GM23338 (cell line): ENCODE measurements around the gene CYP26B1. TPM values are rescaled to one million over a fixed set of nuclear protein-coding genes. Genes with fewer than 3 reads are reported as not detected.

ENCODE experiments used
- ATAC-seq: fragments of 200-7000 bp; cut with Tn5 transposase; 3 replicates; pipeline ENCODE4 v1.9.1; 2020
- DNase-seq: peaks from one replicate; pipeline ENCODE4 v3.0.0-alpha.2; 2015; ENCODE audit warnings: low spot score
- H2AFZ ChIP-seq: fragments of 200-600 bp; sonication (generic); 2 replicates; pipeline ENCODE4 v1.8.0; 2016; ENCODE audit warnings: antibody characterized with exemption, mild to moderate bottlenecking, moderate library complexity
- H3F3A ChIP-seq: fragments of 200-600 bp; sonication (generic); replicated peaks from 2 replicates; pipeline ENCODE4 v1.8.0; 2017; ENCODE audit warnings: antibody characterized with exemption, mixed run types, low read depth
- H3K27ac ChIP-seq: fragments of 200-600 bp; sonication (generic); 2 replicates; pipeline ENCODE4 v1.6.1; 2016; ENCODE audit warnings: low read depth
- H3K27me3 ChIP-seq: fragments of 200-600 bp; sonication (generic); 2 replicates; pipeline ENCODE4 v1.8.0; 2016; ENCODE audit warnings: mild to moderate bottlenecking, mixed run types, moderate library complexity; ENCODE audit not compliant: insufficient read depth
- H3K36me3 ChIP-seq: fragments of 200-600 bp; sonication (generic); 2 replicates; pipeline ENCODE4 v1.8.0; 2016; ENCODE audit warnings: mild to moderate bottlenecking; ENCODE audit not compliant: insufficient read depth
- H3K4me1 ChIP-seq: fragments of 200-600 bp; sonication (generic); 2 replicates; pipeline ENCODE4 v1.8.0; 2016; ENCODE audit warnings: mild to moderate bottlenecking, moderate library complexity; ENCODE audit not compliant: insufficient read depth
- H3K4me2 ChIP-seq: fragments of 200-600 bp; sonication (generic); 2 replicates; pipeline ENCODE4 v1.7.1; 2017; ENCODE audit warnings: mixed run types
- H3K4me3 ChIP-seq: fragments of 200-600 bp; sonication (generic); 2 replicates; pipeline ENCODE4 v1.6.1; 2016; ENCODE audit warnings: mixed run types
- H3K79me2 ChIP-seq: fragments of 200-600 bp; sonication (generic); replicated peaks from 2 replicates; pipeline ENCODE4 v1.8.0; 2017; ENCODE audit warnings: mild to moderate bottlenecking; ENCODE audit not compliant: insufficient read depth
- H3K9me2 ChIP-seq: fragments of 200-600 bp; sonication (generic); 2 replicates; pipeline ENCODE4 v1.8.0; 2017; ENCODE audit not compliant: insufficient read depth
- H4K20me1 ChIP-seq: fragments of 200-600 bp; sonication (generic); replicated peaks from 2 replicates; pipeline ENCODE4 v1.8.0; 2017; ENCODE audit warnings: mild to moderate bottlenecking; ENCODE audit not compliant: insufficient read depth
- H3K27ac Mint-ChIP-seq: 2 replicates; pipeline ENCODE4 v1.8.0; 2020; ENCODE audit warnings: inconsistent platforms, mild to moderate bottlenecking, moderate library complexity, mixed read lengths
- H3K27me3 Mint-ChIP-seq: 3 replicates; pipeline ENCODE4 v1.8.0; 2022; ENCODE audit warnings: low read depth, mild to moderate bottlenecking, moderate library complexity, mixed read lengths, inconsistent platforms; ENCODE audit not compliant: insufficient read depth, poor library complexity
- H3K36me3 Mint-ChIP-seq: 3 replicates; pipeline ENCODE4 v1.8.0; 2021; ENCODE audit warnings: low read depth, mild to moderate bottlenecking, inconsistent platforms, moderate library complexity, mixed read lengths
- H3K4me1 Mint-ChIP-seq: 3 replicates; pipeline ENCODE4 v1.8.0; 2020; ENCODE audit warnings: mild to moderate bottlenecking, inconsistent platforms, mixed read lengths
- H3K4me3 Mint-ChIP-seq: 3 replicates; pipeline ENCODE4 v1.8.0; 2021; ENCODE audit warnings: moderate library complexity, mild to moderate bottlenecking, inconsistent platforms, mixed read lengths
- H3K9me3 Mint-ChIP-seq: 3 replicates; pipeline ENCODE4 v1.8.0; 2020; ENCODE audit warnings: moderate library complexity, mild to moderate bottlenecking, inconsistent platforms, mixed read lengths
- EZH2 ChIP-seq: fragments of 200-600 bp; sonication (generic); IDR thresholded peaks from one replicate; pipeline ENCODE4 v1.8.0; 2017; ENCODE audit warnings: antibody characterized with exemption, mild to moderate bottlenecking, low read depth; ENCODE audit not compliant: unreplicated experiment
- POLR2AphosphoS5 ChIP-seq: IDR thresholded peaks from 2 replicates; pipeline ENCODE4 v1.6.1; 2016; ENCODE audit warnings: antibody characterized with exemption, low read depth
- ZNF462 ChIP-seq: fragments of 250-450 bp; sonication (Bioruptor Pico); IDR thresholded peaks from 2 replicates; pipeline ENCODE4 v1.5.0; 2020; ENCODE audit warnings: mild to moderate bottlenecking, moderate library complexity
- polyA plus RNA-seq: library from polyadenylated mRNA; unstranded; fragments of >200 nt; fragmentation: Nextera tagmentation; extraction: Ambion mirVana; gene quantifications from 2 replicates; pipeline ENCODE4 v1.2.1, GENCODE V29; 2016
- total RNA-seq: library from RNA; depleted of rRNA; stranded (reverse); fragments of >200 nt; shearing (Covaris generic); gene quantifications from 2 replicates; pipeline ENCODE4 v1.2.3, GENCODE V29; 2014

CYP26B1 gene
- total and polyA plus RNA-seq, 2 experiments from 2014 or later = 0.05 to 0.31 TPM

- peak overlapping the region; percentile 77 for H3K4me3 ChIP-seq
- Mint-ChIP-seq H3K27ac (no peak overlapping the region), H3K4me1 (peaks cover 44% of the 10 kb centered on the region), H3K27me3 (peaks cover 88% of the 10 kb centered on the region), H3K36me3 (no peaks in the 10 kb centered on the region; the same call in 2 of the 3 replicates), H3K4me3 (peak overlapping the region; percentile 76), H3K9me3 (peaks cover 3% of the 10 kb centered on the region; the same call in 2 of the 3 replicates)
- peak overlapping the region; percentile 94; the same call in 1 of the 2 replicates for H2AFZ ChIP-seq
- no peaks in the 10 kb centered on the region; the same call in 1 of the 2 replicates for H4K20me1 ChIP-seq
- no peak overlapping the region for H3K27ac ChIP-seq
- ATAC-seq = no peak
- H3K36me3 ChIP-seq = no peaks in the 10 kb centered on the region
- H3F3A ChIP-seq = 0 out of 2 replicates have a peak, but pooled peaks cover 3% of the 10 kb centered on the region
- H3K4me1 ChIP-seq = peaks cover 33% of the 10 kb centered on the region
- TF ChIP-seq ZNF462 (CRISPR knock-in tag) (no peak), POLR2AphosphoS5 (no peak), EZH2 (peak; percentile 91)
- H3K79me2 ChIP-seq = no peaks in the 10 kb centered on the region
- peaks cover 96% of the 10 kb centered on the region for H3K27me3 ChIP-seq
- H3K4me2 ChIP-seq = peak overlapping the region; percentile 95
- H3K9me2 ChIP-seq = no peaks in the 10 kb centered on the region
- peak; percentile 34 for DNase-seq
Measured at GRCh38 chr2:72145658-72146329, 1.9 kb downstream of the CYP26B1 start.

- no peak overlapping the region for H3K27ac ChIP-seq
- DNase-seq = peak; percentile 85
- no peak for TF ChIP-seq ZNF462 (CRISPR knock-in tag)
Measured at GRCh38 chr2:72145289-72145657, 2.4 kb downstream of the CYP26B1 start.

More at GRCh38 chr2:72145289-72145657, 2.4 kb downstream of the CYP26B1 start:
- H2AFZ ChIP-seq = peak overlapping the region; percentile 94
- H4K20me1 ChIP-seq = no peaks in the 10 kb centered on the region; the same call in 1 of the 2 replicates
- ATAC-seq = peak; percentile 16
- Mint-ChIP-seq H3K27me3 (peaks cover 87% of the 10 kb centered on the region), H3K9me3 (peaks cover 3% of the 10 kb centered on the region; the same call in 2 of the 3 replicates), H3K27ac (no peak overlapping the region), H3K4me3 (peak overlapping the region; percentile 76), H3K36me3 (no peaks in the 10 kb centered on the region; the same call in 2 of the 3 replicates), H3K4me1 (peaks cover 43% of the 10 kb centered on the region)
- H3K4me3 ChIP-seq = peak overlapping the region; percentile 77
- H3K4me1 ChIP-seq = peaks cover 33% of the 10 kb centered on the region
- peak overlapping the region; percentile 95 for H3K4me2 ChIP-seq
- no peaks in the 10 kb centered on the region for H3K79me2 ChIP-seq
- H3K27me3 ChIP-seq = peaks cover 96% of the 10 kb centered on the region
- H3K9me2 ChIP-seq = no peaks in the 10 kb centered on the region
- H3K36me3 ChIP-seq = no peaks in the 10 kb centered on the region
- H3F3A ChIP-seq = 0 out of 2 replicates have a peak, but pooled peaks cover 3% of the 10 kb centered on the region
